NCI-H1417 treated with DMSO at 0.1 percent for 48 hours (cell line): ENCODE data around the gene ASXL2.

Experiments used
- DNase-seq: peaks from one replicate; lab custom pipeline; 2025; lab: John Stamatoyannopoulos, UW

Gene ASXL2

GRCh38 chr2:25690058-25690457, 188.2 kb downstream of the ASXL2 start:
- no peak for DNase-seq

GRCh38 chr2:25688236-25688635, 190.1 kb downstream of the ASXL2 start:
- DNase-seq, result no peak

GRCh38 chr2:25685741-25686140, 192.5 kb downstream of the ASXL2 start:
- no peak for DNase-seq

GRCh38 chr2:25684577-25685473, 193.5 kb downstream of the ASXL2 start:
- DNase-seq, result no peak
